GM21367 (cell line): ENCODE data around the gene GLP1R.

Experiments
- ATAC-seq: cut with Tn5 transposase; IDR thresholded peaks from one replicate; pipeline ENCODE4 v1.9.1; 2021; ENCODE audit not compliant: unreplicated experiment

Gene GLP1R

GRCh38 chr6:39048481-39049399, at the start of gene GLP1R:
Gene GLP1R, plus strand, starts transcription at chr6:39048781. Its CDS starts 60 bp downstream, at chr6:39048841.
- ATAC-seq, result no peak

DNA sequence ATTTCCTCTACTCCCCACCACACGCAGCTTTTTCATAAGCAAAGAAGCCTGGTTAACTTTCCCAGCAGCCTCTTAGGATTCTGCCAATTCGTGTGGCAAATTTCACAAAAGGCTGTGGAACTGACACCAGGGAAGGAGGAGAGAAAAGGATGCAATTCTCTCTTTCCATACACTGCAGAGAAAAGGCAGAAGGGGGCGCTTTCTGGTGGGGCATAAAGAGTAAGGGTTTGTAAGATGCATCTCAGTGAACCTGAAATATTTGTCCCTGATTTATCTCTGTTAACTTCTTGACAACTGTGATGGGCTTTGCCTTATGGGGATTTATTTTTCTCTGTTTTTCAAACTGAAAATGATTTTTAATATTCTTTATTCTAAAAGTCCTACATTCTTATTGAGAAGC, 45.5 kb upstream of the GLP1R start:
- ATAC-seq, result no peak

- no peak for ATAC-seq
Observed at GRCh38 chr6:39003492-39003891, 45.1 kb upstream of the GLP1R start.

- no peak for ATAC-seq
Observed at GRCh38 chr6:39004801-39005200, 43.8 kb upstream of the GLP1R start.

DNA sequence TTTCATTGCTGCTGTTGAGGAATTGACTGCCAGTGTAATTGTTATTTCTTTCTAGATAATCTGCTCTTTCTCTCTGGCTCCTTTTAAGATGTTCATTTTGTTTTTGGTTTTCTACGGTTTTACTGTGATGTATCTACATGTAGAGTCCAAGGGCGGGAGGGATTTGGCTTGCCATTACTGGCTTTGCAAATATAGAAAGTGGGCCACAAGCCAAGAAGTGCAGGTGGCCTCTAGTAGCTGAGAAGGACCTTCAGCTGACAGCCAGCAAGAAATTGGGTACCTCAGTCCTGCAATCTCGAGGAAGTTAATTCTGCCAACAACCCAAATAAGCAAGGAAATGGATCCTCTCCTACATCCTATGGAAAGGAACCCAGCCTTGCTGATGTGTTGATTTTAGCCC, 42.8 kb upstream of the GLP1R start:
- ATAC-seq, result no peak

- no peak for ATAC-seq
Observed at GRCh38 chr6:39007575-39007974, 41.0 kb upstream of the GLP1R start.

DNA sequence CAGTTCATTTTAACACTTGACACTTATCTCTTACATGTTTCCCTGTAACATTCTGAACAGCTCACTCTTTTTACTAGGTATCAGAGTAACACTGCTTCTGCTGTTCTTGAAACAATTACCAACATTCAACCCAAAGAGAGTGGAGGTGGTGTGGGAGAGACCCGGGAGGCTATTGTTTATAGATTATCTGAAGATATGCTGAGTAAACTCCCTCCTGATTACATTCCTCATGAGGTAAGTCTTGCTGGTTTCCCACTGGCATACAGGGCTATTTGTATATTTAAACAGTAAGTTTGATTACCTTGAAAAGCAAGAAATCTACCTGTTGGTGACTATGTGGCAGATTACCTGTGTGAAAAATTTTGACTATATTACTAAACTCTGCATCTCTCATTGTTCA, 39.8 kb upstream of the GLP1R start:
- ATAC-seq, result no peak

DNA sequence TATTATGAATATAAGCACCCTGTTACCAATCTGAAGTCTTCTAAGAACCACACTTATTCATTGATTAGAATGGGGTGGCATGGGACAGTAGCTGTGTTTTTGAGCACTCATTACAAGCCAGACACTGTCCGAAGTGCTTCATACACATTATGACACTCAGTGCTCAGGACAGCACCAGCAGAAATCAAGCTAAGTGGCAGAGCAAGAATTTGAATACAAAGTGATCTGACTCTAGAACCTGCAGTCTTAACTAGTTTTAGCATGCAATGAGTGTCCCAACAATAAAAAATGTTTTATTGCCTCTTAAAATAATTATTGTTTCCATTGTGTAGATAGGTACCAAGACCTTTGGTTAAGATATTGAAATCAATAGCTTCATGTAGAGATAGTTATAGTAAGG, 39.1 kb upstream of the GLP1R start:
- no peak for ATAC-seq

DNA sequence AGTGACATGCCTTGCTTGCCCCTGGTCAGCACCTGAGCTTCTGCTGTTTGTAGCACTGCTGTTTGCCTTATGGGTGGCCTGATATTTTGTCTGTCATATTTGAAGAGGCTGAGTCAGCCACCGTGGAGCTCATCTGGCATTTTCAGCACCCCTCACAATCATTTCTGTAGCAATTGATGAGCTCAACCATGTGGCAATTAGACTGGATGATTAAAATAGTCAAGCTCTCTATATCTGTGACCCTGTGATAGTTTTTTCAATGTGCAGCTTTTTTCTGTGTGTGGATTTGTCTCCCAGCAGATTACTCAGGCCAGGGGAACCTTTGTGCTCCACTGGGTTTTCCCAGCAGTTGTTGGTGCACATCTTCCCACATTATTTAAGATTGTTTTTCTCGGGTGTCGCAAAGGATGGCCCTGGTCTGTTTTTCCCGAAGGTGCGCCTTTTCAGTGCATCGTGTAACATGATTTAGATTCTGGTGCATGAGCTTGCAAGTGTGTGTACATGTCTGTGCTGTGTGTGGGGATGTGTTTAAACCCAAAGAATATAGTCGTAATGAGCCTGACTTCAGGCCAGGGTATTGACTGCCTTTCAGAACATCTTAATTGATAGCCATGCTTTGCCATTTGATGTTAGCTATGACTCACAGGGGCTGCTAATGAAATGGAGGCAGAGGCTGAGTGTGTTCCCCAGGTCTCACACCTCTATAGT, 31.6 kb upstream of the GLP1R start:
- ATAC-seq, result no peak

GRCh38 chr6:39017547-39017880, 31.1 kb upstream of the GLP1R start:
- no peak for ATAC-seq

DNA sequence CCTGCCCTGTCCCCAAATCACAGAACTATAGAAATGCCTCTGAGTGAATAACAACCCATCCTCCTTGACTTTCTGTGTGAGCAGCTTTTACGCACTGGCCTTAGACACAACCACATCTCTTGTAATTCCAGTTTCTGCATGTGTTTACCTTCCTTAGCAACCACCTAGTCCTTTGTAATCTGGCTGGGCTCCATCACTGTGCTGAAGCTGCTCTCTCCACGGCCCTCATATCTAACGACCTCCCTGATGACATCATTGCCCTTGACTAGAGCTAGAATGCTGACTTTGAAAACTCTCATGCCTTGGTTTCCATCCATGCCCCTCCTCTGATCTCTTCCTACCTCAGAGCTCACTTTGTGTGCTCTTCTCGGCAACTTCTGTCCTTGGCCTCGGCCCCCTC, 30.5 kb upstream of the GLP1R start:
- ATAC-seq, result no peak

GRCh38 chr6:39020136-39020535, 28.4 kb upstream of the GLP1R start:
- ATAC-seq, result no peak

DNA sequence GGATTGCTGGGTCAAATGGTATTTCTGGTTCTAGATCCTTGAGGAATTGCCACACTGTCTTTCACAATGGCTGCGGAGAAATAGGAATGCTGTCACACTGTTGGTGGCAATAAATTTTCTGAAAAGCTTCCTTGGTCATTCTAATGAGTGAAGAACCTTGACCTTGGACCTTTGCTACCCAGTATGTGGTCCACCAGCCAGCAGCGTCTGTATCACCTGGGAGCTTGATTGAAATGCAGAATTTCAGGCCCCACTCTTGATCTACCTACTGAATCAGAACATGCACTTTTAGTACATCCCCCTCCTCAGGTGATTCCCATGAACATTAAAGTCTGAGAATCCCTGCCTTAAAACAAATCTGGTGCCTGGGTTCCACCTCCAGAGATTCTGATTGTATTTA, 27.5 kb upstream of the GLP1R start:
- ATAC-seq, result no peak

DNA sequence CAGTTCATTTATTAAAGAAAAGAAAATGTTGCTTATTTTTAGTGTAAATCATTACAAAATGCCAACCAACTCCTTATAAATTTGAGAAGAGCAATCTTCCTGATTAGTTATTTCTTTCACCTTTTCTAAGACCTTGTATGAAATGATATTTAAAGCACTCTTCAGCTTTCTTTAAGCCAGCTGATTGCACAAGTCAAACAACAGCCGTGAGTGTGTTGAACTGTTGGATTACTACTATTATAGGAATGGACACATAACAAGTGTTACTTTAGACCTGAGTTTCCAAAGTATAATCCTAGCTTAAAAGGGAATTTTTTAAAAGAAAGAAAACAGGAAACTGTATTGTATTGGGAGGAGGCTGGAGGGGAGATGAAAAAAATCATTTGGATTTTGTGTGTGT, 26.8 kb upstream of the GLP1R start:
- no peak for ATAC-seq

GRCh38 chr6:39026175-39026574, 22.4 kb upstream of the GLP1R start:
- ATAC-seq, result no peak

DNA sequence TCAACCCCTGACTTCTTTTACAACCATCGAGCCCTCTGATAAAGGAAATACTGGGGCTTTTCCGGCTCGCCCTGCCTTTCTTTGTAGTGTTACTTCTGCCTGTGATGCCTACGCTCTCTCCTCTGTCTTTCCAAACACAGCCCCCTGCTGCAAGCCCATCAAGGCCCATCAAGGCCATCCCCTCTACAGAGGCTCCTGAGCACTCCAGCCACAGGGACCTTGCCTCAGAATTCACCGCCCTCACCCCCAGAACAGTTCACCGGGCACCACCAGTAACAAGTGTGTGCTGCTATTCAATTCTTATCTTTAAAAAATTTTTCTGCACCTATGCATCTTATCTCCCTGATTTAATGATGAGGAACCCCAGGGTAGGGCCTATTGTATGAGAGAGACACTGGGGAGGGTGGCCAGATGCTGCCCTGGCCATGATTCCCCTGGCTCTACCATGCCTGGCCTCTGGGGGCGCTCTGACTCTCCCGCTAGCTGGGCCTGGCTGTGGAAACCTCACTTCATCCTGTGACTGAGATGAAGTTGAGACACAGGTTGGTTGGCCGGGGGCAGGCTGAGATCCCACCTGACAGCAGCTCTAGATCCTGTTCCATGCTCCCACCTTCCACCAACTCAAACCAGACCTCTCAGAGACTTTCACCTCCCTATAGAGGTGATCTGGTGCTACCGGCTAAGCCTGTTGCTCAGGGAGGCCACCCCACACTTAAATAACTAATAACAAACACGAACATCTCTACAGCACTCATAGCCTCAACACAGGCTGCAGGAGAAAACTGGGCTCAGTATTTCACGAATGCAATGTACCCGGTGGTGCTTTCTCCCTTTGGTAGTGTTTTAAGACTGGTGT, 19.2 kb upstream of the GLP1R start:
- peak; percentile 74 for ATAC-seq

DNA sequence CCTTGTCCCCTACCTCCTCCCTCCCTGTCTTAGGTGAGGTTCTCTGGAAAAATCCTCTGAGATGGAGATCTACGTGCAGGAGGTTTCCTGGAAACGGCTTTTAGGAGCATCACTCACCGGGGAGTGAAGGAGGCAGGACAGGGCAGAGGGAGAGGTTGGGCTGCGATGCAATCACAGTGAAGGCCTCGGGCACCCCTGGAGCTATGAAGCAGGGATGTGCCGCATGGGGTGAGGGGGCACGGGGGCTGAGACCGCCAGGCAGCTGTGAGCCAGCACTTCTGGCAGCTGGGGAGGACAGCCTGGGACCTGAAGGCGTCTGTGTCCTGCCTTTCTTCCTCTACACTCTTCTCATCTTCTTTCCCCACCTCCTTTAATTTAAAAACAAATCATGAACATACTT, 12.9 kb upstream of the GLP1R start:
- ATAC-seq, result no peak

DNA sequence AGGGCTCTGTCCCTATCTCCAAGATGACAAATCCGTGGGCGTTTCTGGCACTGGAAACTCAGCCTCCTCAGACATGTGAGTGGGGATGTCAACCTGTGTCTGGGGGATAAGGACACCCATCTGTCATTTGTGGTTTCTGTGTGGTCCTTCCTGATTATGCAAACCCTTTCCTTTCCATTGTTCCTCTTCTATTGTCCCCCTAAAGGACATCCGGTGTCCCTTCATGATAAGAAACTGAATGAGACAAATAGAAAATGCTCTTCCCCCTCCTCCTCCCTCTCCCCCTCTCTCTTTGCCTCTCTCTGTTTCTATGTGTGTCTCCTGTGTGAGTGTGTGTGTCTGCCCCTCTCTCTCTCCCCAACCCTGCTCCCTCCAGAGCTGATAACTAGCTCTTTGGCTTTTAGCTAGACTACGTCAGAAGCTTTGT, 11.5 kb upstream of the GLP1R start:
- no peak for ATAC-seq

- no peak for ATAC-seq
Observed at GRCh38 chr6:39037707-39038106, 10.9 kb upstream of the GLP1R start.

GRCh38 chr6:39040080-39040673, 8.4 kb upstream of the GLP1R start:
- no peak for ATAC-seq

DNA sequence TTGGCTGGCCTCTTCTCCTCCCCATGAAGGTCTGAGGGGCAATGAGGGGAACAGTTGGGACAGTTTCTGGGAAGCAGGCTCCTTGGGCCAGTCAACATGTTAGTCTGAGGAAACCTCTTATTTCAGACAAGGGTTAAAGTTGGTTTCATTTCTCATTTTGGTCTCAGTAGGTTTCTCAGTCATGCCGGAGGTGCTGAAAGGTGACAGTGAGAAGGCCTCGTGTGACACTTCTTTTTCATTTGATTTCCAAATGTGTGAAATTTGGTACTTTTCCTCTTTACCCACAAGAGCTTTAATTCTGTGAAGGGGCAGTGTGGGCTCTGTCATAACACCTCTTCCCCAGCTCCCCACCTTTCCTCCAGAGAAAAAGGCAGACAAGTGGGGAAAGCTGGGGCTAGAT, 7.5 kb upstream of the GLP1R start:
- no peak for ATAC-seq
